Fibroblast of lung (primary cell): ENCODE results near the gene TKFC.

Experiments used
- CTCF ChIP-seq, 2 donors: IDR thresholded peaks in 1 of 2; conservative IDR thresholded peaks in 1 of 2; 1 replicate in 1 of 2; 2 replicates in 1 of 2; pipeline ENCODE4 v1.5.1; 2011 to 2012; ENCODE audit warnings: low read length in 2 of 2, control low read depth in 1 of 2, inconsistent platforms in 1 of 2, low read depth in 1 of 2, mild to moderate bottlenecking in 1 of 2
- EZH2 ChIP-seq: IDR thresholded peaks from 2 replicates; pipeline ENCODE4 v1.5.1; 2012; ENCODE audit warnings: low read length, control low read depth, mild to moderate bottlenecking; ENCODE audit errors: missing control alignments

GRCh38 chr11:61297746-61298145 lies 35.3 kb upstream of the TKFC start:
- TF ChIP-seq CTCF (conservative IDR thresholded peaks at IDR 0.05 in 1 of 2, IDR thresholded peaks at IDR 0.05 in 1 of 2; ENCODE audit: low read depth in 1 of 2, low read length in 2 of 2), result no peak
- TF ChIP-seq EZH2, result no peak
